Astrocyte (in vitro differentiated cells and primary cell): ENCODE results near the gene WDR64. TPM values are rescaled to one million over a fixed set of nuclear protein-coding genes. Genes with fewer than 3 reads are reported as not detected.

ENCODE experiments used
- DNase-seq: peaks from one replicate; pipeline ENCODE4 v3.0.0-alpha.2; 2010; ENCODE audit warnings: low read depth
- FAIRE-seq: peaks from 2 replicates; lab custom pipeline; 2011; peaks lifted over from hg19 to GRCh38; lab: Jason Lieb, UNC
- H2AFZ ChIP-seq: 2 replicates; pipeline ENCODE4 v1.6.0; 2012; ENCODE audit warnings: low read depth, low read length, inconsistent platforms
- H3K27ac ChIP-seq: 2 replicates; pipeline ENCODE4 v1.5.1; 2011; ENCODE audit warnings: low read depth, low read length, inconsistent platforms
- H3K27me3 ChIP-seq: 2 replicates; pipeline ENCODE4 v1.6.0; 2011; ENCODE audit warnings: low read length, inconsistent platforms; ENCODE audit not compliant: insufficient read depth
- H3K36me3 ChIP-seq: 2 replicates; pipeline ENCODE4 v1.5.1; 2011; ENCODE audit warnings: low read length, inconsistent platforms; ENCODE audit not compliant: insufficient read depth
- H3K4me1 ChIP-seq: 2 replicates; pipeline ENCODE4 v1.5.1; 2011; ENCODE audit warnings: low read length, inconsistent platforms; ENCODE audit not compliant: insufficient read depth
- H3K4me2 ChIP-seq: 2 replicates; pipeline ENCODE4 v1.6.0; 2012; ENCODE audit warnings: low read length, inconsistent platforms
- H3K4me3 ChIP-seq: 2 replicates; pipeline ENCODE4 v1.5.1; 2011; ENCODE audit warnings: low read depth, mild to moderate bottlenecking, low read length, inconsistent platforms; ENCODE audit not compliant: insufficient read depth
- H3K79me2 ChIP-seq: 2 replicates; pipeline ENCODE4 v1.6.0; 2012; ENCODE audit warnings: mild to moderate bottlenecking, low read length, inconsistent platforms; ENCODE audit not compliant: insufficient read depth
- H3K9ac ChIP-seq: 2 replicates; pipeline ENCODE4 v1.6.0; 2012; ENCODE audit warnings: mild to moderate bottlenecking, low read length, inconsistent platforms
- H3K9me3 ChIP-seq: 2 replicates; pipeline ENCODE4 v1.5.1; 2012; ENCODE audit warnings: low read depth, mild to moderate bottlenecking, low read length, inconsistent platforms; ENCODE audit not compliant: insufficient read depth
- H4K20me1 ChIP-seq: 2 replicates; pipeline ENCODE4 v1.6.0; 2012; ENCODE audit warnings: low read length, inconsistent platforms; ENCODE audit not compliant: insufficient read depth
- H3K27ac Mint-ChIP-seq: one replicate; pipeline ENCODE4 v1.8.0; 2021; ENCODE audit warnings: mild to moderate bottlenecking, mixed read lengths; ENCODE audit not compliant: unreplicated experiment
- H3K27me3 Mint-ChIP-seq: one replicate; pipeline ENCODE4 v1.8.0; 2021; ENCODE audit warnings: low read depth, mixed read lengths; ENCODE audit not compliant: unreplicated experiment
- H3K36me3 Mint-ChIP-seq: one replicate; pipeline ENCODE4 v1.8.0; 2021; ENCODE audit warnings: low read depth, mixed read lengths; ENCODE audit not compliant: unreplicated experiment
- H3K4me1 Mint-ChIP-seq: one replicate; pipeline ENCODE4 v1.8.0; 2021; ENCODE audit warnings: low read depth, mixed read lengths; ENCODE audit not compliant: unreplicated experiment
- H3K4me3 Mint-ChIP-seq: one replicate; pipeline ENCODE4 v1.8.0; 2021; ENCODE audit warnings: mild to moderate bottlenecking, moderate library complexity, mixed read lengths; ENCODE audit not compliant: unreplicated experiment
- H3K9me3 Mint-ChIP-seq: one replicate; pipeline ENCODE4 v1.8.0; 2021; ENCODE audit warnings: mild to moderate bottlenecking, mixed read lengths; ENCODE audit not compliant: unreplicated experiment
- EZH2 ChIP-seq: IDR thresholded peaks from 2 replicates; pipeline ENCODE4 v1.6.1; 2012; ENCODE audit warnings: mild to moderate bottlenecking, low read length, inconsistent platforms; ENCODE audit not compliant: insufficient read depth
- total RNA-seq: library from RNA; stranded (reverse); gene quantifications from 2 replicates; pipeline ENCODE4 v1.2.1, GENCODE V29; 2021
- TF ChIP-seq, protein P1 (sequence below): IDR thresholded peaks from 2 replicates; pipeline ENCODE4 v1.5.1; 2011; ENCODE audit warnings: low read depth, mild to moderate bottlenecking, inconsistent platforms, low read length, moderate library complexity; ENCODE audit not compliant: insufficient read depth

Gene WDR64
- total RNA-seq, 1 donor from 2014 or later = not detected

DNA sequence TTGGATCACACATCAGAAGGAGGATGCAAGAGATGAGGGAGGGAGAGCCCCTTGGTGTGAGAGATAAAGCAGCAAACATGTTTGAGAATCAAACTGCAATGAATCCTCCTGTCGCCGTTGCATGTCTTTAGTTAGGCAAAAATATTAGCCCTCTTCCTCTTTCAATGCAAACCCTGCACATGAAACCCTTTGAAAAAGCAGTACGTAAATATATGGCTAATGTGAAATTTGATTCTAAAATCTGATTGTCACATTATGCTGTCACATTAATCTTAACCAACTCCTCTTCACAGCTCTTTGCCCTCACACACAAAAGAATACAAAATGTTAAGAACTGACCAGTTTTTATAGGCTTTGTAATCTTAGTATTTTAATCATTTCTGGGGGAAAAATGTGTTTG lies 63.4 kb downstream of the WDR64 start:
- Mint-ChIP-seq H3K4me1 (no peaks in the 10 kb centered on the region), H3K27me3 (peaks cover 2% of the 10 kb centered on the region), H3K36me3 (no peaks in the 10 kb centered on the region), H3K27ac (no peak overlapping the region), H3K9me3 (no peaks in the 10 kb centered on the region), H3K4me3 (no peak overlapping the region)
- Histone ChIP-seq H2AFZ (no peak overlapping the region), H3K27ac (no peak overlapping the region), H3K4me1 (no peaks in the 10 kb centered on the region), H3K4me2 (no peak overlapping the region), H3K9me3 (no peaks in the 10 kb centered on the region), H3K79me2 (no peaks in the 10 kb centered on the region), H3K4me3 (no peak overlapping the region), H3K9ac (no peak overlapping the region), H3K36me3 (no peaks in the 10 kb centered on the region), H3K27me3 (no peaks in the 10 kb centered on the region), H4K20me1 (no peaks in the 10 kb centered on the region)
- DNase-seq (no peak), FAIRE-seq (no peak)
- TF ChIP-seq, protein P1, sequence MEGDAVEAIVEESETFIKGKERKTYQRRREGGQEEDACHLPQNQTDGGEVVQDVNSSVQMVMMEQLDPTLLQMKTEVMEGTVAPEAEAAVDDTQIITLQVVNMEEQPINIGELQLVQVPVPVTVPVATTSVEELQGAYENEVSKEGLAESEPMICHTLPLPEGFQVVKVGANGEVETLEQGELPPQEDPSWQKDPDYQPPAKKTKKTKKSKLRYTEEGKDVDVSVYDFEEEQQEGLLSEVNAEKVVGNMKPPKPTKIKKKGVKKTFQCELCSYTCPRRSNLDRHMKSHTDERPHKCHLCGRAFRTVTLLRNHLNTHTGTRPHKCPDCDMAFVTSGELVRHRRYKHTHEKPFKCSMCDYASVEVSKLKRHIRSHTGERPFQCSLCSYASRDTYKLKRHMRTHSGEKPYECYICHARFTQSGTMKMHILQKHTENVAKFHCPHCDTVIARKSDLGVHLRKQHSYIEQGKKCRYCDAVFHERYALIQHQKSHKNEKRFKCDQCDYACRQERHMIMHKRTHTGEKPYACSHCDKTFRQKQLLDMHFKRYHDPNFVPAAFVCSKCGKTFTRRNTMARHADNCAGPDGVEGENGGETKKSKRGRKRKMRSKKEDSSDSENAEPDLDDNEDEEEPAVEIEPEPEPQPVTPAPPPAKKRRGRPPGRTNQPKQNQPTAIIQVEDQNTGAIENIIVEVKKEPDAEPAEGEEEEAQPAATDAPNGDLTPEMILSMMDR = no peak
- TF ChIP-seq EZH2 = no peak

DNA sequence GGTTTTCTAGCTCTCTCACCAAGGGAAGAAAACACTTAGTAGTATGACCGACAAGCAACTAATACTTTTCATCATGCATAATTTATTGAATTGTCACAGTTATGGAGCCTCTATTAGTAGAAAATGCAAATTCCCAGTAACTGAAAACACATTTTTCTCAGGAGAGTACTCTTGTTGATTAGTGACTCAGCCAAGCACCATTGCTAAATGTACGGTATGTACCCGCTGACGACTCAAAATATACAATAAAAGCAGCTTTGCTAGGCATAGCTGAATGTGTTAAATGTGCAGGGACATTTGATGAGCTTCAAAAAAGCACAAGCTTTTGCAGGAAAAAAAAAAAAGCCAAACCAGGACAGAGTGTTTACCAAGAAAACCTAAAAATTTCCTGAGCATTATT lies 63.9 kb downstream of the WDR64 start:
- Histone ChIP-seq H4K20me1 (no peaks in the 10 kb centered on the region), H3K4me3 (no peak overlapping the region), H3K36me3 (no peaks in the 10 kb centered on the region), H2AFZ (no peak overlapping the region), H3K27ac (no peak overlapping the region), H3K9me3 (no peaks in the 10 kb centered on the region), H3K27me3 (no peaks in the 10 kb centered on the region), H3K4me2 (no peak overlapping the region), H3K79me2 (no peaks in the 10 kb centered on the region), H3K9ac (no peak overlapping the region), H3K4me1 (no peaks in the 10 kb centered on the region)
- no peak overlapping the region for H3K27ac Mint-ChIP-seq
- no peaks in the 10 kb centered on the region for H3K36me3 Mint-ChIP-seq
- no peak overlapping the region for H3K4me3 Mint-ChIP-seq
- H3K4me1 Mint-ChIP-seq = no peaks in the 10 kb centered on the region
- H3K9me3 Mint-ChIP-seq = no peaks in the 10 kb centered on the region
- FAIRE-seq (no peak), DNase-seq (no peak)
- H3K27me3 Mint-ChIP-seq = peaks cover 2% of the 10 kb centered on the region
- TF ChIP-seq, protein P1 = no peak
- no peak for TF ChIP-seq EZH2

DNA sequence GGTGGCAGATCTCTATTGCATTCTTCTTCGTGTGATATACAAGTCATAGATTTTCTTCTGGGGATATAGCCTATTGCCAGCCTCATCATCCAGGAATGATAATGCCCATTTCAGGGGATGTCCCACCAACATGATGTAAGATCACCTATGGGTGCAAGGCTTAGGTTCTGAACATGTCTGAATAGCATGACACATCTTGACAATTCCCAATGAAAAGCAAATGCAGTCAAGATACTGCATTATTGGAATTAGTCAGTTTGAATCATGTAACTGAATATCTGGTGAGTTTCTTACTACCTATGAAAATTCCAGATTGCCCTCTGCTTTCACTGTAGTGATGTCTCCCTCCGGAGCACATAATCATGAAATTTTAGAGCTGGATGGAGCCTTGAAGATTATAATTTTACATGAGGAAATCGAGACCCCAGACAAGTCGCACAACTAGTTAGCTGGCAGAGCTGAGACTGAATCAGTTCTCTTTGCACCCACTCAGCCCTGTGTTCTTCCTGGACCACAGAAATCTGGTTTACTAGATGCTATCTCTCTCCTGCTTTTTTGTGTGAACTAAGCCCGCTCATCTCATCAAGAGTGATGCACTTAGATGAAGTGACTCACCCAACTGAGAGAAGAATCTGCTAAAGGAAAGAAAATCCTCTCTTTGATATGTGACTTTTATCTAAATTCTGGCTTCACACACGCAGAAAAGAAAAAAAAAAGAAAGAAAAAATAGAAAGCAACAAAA lies 65.0 kb downstream of the WDR64 start:
- Histone ChIP-seq H3K4me1 (no peaks in the 10 kb centered on the region), H3K4me3 (no peak overlapping the region), H3K79me2 (no peaks in the 10 kb centered on the region), H4K20me1 (no peaks in the 10 kb centered on the region), H3K9me3 (no peaks in the 10 kb centered on the region), H3K27ac (no peak overlapping the region), H3K4me2 (no peak overlapping the region), H3K9ac (no peak overlapping the region), H2AFZ (no peak overlapping the region), H3K36me3 (no peaks in the 10 kb centered on the region), H3K27me3 (no peaks in the 10 kb centered on the region)
- TF ChIP-seq EZH2 = no peak
- TF ChIP-seq, protein P1 = no peak
- Mint-ChIP-seq H3K9me3 (no peaks in the 10 kb centered on the region), H3K27ac (no peak overlapping the region), H3K27me3 (peaks cover 2% of the 10 kb centered on the region), H3K36me3 (no peaks in the 10 kb centered on the region), H3K4me3 (no peak overlapping the region), H3K4me1 (no peaks in the 10 kb centered on the region)
- DNase-seq = peak; percentile 3
- FAIRE-seq = no peak
